GM19238 (cell line): ENCODE data around the gene BTBD7.

Experiments used
- DNase-seq: peaks from one replicate; pipeline ENCODE4 v3.0.0; 2011; ENCODE audit warnings: low spot score; ENCODE audit not compliant: insufficient read length

BTBD7 gene

DNA sequence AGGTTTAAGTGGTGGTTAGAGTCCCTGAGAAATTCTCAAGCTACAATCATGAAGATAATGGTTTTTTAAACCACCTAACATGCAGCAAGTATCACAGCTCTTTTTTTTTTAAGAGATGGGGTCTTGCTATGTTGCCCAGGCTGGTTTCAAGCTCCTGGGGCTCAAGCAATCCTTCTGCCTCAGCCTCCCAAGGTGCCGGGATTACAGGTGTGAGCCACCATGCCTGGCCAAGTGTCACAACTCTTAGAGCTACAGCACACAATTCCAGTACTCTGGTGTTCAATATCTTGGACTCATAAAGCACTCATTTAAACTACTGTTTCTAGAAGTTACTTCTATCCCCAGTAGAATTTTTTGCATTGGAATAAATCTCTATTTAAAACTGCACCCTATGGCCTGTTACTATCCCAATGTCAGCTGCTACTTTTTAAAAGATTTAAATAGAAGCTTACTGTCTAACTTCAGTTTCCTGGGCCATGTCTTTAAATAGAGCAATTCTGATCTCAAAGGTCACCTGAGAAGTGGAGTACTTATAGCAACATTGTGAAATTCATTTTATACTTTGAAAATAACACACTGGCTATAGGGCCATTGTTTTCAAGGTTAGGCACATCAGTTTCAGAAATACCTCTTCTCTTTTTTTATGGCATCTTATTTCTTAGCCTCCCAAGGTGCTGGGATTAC lies 137.4 kb downstream of the BTBD7 start:
- DNase-seq = no peak
